OCI-M2 (cell line): ENCODE results near the gene ASB5.
"Not testable (repeated sequence)": the region's sequence is repeated elsewhere in the genome, so short reads cannot be mapped to it uniquely, and the experiment has no call there.

Source experiments
- DNase-seq: peaks from one replicate; lab custom pipeline; 2025; ENCODE audit not compliant: unreplicated experiment; lab: John Stamatoyannopoulos, UW

ASB5 gene, protein sequence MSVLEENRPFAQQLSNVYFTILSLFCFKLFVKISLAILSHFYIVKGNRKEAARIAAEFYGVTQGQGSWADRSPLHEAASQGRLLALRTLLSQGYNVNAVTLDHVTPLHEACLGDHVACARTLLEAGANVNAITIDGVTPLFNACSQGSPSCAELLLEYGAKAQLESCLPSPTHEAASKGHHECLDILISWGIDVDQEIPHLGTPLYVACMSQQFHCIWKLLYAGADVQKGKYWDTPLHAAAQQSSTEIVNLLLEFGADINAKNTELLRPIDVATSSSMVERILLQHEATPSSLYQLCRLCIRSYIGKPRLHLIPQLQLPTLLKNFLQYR

DNA sequence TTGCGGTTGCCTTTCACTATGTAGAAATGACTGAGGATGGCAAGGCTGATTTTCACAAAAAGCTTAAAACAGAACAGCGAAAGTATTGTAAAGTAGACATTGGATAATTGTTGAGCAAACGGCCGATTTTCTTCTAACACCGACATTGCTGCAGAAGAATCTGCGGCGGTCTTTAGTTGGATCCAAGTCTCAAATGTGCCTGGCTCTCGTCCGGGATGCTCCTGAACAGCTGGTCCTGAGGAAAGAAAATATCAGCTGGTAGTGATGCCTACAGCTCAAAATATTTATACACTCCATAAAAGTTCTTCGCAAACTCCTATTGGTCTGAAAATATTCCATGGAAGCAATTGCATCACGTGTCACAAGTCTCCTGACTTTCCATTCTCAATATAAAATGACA is at the start of gene ASB5:
Gene ASB5 (minus strand): TSS at position 260 of the 400 bp plus-strand sequence. CDS start 114 bp downstream, at position 146.
- no peak for DNase-seq

DNA sequence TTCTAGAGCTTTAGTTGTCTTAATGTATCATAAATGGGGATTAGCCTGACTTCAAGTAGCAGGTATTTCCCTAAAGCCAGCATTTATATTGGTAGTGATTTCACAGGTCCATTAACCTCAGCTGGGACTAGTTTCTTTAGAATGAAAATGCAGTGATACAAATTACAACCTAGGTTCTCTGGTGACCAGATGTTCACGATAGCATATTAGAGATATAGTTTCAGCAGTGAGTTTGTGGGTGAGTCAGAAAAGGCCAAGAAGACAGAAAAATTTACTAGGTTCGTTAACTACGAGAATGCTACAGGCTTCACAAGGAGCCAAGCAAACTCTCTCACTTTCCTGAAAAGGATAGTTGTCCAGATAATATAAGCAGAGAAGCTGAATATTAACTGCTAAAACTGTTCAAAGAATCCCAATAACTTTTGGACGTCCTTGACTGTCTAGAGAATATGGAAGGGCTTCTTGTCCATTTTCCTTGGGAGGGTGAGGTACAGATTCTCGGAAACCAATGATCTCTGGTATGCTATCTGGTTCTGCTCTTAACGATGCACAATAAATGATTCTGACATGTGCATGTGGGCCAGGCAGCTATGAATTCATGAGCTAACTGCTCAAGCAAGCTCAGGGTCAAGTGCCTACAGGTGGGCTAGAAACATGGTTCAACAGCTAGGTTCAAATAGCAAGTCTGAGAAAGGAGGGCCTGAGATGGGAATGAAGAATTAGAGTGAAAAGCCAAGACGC is 44.7 kb upstream of the ASB5 start:
- DNase-seq: no peak

DNA sequence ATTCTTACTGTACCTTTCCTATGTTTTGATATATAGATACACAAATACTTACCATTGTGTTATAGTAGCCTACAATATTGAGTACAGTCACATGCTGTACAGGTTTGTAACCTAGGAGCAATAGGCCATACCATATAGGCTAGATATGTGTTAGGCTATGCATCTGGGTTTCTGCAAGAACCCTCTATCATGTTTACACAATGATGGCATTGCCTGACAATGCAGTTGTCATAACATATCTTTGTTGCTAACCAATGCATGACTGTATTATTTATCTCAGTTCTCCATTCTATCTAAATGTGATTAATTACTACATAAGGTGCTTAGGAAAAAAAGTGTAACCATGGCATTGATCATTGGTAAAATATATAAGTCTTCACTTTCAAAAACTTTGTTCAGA is 40.8 kb upstream of the ASB5 start:
- DNase-seq: no peak

DNA sequence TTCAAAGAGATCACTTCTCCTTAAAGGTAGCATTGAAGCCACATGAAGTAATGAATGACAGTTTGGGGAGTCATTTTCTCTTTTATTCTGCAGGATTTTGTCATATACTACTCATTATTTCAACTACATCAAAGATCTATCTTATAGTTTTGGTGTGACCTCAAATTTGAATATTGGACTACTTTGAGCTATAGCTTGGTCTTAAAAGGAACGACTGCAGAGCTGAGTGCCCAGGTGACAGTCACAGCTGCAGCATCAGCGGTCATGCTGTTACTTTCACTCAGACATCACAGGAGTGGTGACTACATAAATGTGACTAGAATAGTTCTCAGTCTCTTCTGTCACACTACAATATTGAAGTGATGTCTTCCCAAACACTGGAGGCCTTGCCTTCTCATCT is 40.0 kb upstream of the ASB5 start:
- DNase-seq: no peak

DNA sequence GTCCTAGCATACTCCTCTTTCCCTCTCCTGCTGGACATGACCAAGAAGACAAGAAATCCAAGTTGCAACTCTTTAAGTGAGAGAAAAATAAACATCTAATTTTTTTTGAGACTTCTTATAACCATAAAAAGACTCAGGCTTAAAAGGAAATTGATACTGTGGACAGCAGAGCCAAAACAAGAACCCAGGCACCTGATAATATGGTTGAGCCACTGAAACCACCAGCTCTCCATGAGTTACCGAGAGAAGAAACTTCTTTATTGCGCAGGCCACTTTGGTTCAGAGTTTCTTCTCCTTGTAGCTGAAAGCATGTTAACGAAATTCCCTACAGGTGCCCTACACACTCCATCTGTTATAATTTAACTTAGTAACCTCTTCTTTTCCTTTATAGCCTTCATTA is 39.4 kb upstream of the ASB5 start:
- DNase-seq: no peak

DNA sequence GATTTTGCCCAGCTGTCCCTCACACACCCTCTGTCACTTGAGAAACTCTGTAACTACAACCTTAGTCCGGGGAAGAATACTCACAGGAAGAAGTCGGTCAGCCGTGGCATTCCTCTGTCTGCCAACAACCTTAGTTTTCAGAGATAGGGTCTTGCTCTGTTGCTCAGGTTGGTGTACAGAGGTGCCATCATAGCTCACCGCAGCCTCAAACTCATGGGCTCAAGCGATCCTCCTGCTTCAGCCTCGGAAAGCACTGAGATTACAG is 38.6 kb upstream of the ASB5 start:
- no peak for DNase-seq

DNA sequence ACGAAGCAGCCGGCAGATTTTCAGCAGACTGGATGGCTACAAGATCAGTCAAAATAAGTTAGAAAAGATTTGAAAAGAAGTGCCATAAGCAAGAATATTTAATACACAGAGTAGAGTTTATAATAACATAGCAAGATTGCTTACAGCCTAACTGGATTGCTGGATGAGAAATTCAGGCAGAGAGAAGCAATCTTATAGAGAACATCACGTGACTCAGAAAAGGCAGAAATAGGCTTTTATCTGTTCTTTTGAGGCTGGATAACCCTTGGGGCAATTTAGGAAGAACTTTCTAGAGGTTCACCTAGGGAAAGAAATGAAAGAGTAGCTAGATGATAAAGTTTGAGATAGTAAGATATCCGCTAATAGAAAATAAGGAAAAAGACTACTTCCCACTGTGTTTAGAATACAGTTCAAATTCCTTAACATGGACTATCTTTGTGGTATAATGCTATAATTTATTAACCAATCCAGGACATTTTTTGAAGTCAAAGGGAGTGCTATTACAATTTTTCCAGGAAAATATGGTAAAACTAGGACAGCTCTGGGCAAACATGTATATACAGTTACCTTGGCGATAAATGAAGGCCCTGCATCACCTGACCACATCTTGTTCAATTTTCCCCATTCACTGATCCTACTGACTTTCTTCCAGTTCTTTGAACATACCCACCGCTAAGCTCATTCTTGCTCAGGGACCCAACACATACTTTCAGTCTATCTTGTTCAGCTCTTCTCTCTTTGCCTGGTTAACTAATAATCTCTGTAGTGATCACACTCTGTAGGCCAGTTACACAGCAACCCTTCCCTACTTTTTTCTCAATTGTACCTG is 38.0 kb upstream of the ASB5 start:
- DNase-seq: no peak

DNA sequence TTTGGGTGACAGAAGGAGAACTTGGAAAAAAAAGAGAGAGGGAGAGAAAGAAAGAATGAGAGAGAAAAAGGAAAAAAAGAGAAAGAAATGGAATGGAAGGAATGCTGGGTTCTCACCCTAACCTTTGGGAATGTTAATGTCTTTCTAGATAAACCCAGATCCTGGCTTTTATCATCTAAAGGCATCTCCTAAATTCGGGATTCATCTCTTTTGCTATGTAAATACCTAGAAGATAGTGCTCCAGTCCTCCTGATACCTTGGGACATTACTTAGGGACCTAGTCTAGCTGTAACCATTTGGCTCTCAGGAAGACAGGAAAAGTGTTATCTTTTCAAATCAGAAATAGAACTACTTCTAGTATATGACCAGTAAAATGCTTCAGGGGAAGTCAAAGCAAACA is 34.9 kb upstream of the ASB5 start:
- no peak for DNase-seq

DNA sequence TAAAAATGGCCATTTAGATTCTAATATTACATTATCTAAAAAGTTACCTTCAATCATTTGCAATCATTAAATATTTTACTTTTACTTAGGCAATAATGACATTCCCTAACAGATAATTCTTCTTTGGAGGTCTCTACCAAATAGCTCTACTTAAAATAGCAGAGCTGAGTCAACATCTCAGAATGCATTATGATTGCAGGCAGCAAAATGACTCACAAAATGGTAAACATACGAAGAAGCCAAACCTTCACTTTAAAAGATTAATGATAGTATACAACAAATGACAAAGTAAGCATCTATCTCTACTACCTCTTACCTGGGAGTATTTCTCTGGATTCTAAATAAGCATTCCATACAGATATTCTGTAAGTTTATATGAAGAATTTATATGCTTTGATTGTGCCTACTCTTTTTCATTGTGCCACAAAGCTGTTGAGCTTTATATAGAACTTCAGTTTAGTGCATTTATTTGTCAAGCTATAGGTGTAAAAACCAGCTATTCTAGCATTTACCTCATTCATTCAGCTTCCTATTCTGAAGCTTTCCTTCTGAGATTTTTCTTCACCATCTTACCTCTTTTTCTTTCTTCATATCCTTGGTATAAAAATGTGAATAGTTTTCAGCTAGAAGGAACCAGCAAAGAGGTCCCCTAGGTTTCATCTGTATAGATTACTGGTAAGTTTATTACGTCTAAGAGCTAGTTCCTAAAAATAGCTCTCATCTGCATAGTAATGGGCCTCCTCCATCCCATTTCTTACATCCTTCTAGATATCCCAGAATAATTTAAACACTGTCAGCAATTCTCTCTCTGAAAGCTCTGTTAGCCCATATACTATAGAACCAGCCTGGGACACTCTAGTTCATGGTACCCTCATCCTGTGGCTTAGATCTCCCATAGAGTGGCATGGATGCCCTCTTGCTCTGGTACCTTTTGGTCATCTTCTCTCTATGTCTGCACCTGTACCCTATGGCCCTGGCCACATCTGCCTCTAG is 33.6 kb upstream of the ASB5 start:
- DNase-seq: no peak

DNA sequence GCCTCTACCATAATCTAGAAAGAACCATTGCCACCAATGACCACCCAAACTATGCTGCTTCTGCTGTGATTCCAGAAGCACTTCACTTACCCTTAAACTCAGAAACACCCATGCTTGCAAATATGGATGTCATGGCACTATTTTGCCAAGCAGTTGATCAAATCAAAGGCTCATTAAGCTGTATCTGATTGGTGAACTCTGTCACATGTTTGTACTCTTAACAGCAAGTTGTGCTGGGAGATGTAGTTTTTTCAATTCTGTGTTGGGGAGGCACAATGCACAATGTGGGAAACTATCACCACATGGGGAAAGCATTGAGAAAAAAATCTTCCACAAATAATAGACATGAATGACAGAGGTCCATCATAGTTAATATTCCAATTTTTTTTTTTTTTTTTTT is 31.5 kb upstream of the ASB5 start:
- DNase-seq: no peak

DNA sequence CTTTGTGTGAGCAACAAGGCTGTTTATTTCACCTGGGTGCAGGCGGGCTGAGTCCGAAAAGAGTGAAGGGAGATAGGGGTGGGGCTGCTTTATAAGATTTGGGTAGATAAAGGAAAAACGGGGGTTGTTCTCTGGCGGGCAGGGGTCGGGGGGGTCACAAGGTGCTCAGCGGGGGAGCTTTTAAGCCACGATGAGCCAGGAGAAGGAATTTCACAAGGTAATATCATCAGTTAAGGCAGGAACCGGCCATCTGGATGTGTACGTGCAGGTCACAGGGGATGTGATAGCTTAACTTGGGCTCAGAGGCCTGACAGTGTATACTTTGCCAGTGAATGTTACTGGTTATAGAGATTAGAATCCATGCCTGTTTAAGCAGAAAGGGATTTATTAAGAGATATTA is 31.0 kb upstream of the ASB5 start:
- DNase-seq: no peak

DNA sequence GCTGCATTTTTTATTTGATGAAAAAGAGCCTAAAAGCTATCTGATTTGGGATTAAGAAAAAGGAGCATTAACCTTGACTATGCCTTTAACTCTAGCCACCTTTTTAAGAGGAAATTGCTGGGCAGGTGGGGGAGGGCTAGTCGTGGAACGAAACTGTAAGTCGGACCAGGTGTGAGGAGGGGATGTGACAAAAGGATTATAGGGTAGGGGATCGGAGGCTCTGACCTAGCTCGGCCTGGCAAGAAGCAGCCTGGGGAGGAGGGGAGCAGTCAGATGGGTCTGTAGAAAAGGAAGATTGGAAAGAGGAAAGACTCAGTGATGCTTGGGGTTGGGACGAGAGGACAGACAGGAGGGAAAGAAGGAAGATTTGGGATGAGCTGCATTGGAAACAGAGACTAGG is 29.6 kb upstream of the ASB5 start:
- DNase-seq: no peak

DNA sequence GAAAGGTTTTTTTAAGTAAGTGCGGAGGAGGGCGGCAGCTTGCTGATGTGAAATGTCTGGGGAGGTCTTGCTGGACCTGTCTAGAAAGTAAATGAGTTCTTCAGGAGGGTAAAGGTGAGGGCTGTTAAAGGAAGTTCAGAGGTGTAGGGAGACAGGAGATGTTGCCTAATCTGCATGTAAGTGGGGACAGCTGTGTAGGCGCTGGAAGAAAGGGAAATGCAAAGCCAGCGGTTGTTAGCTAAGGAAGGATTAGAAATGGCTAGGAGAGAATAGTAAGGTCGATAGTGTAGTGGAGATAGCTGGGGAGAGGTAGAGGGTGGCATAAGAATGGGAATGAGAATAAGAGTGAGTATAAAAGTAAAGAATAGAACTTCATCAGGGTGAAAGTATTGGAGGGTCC is 26.9 kb upstream of the ASB5 start:
- DNase-seq: not testable (repeated sequence)

DNA sequence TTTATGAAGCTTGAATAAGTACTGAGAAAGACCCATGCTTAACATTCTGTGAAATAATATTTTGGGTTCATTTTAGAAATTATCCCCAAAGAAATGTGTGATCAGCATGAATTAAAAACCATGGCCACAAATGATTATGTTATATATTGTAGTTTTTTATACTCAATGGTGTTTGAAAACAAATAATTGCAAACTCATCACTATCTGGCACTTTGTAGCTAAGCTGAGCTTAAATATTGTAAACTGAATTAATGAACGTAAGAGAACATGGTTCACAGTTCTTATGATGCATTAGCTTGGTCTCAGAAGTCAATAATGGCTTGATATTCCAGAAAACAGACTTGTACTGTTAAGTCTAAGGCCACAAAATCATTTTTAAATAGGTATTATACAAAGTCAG is 24.6 kb upstream of the ASB5 start:
- DNase-seq: no peak

DNA sequence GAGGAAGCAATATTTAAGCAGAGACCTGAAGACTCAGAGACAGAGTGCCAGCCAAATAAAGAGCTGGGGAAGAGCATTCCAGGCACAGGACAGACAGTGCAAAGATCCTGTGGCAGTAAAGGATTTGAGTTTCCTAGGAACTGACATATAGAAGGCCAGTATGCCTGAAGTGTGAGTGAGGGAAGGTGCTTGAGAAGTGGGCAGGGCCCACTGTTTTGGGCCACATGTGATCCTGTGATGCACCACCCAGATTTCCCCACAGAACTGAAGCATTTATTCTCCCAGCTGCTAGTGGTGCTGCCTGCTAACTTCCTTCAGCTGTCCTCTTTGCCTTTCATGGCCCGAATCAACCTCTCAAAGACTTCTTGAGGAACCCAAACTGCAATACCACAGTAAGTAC is 23.9 kb upstream of the ASB5 start:
- no peak for DNase-seq

DNA sequence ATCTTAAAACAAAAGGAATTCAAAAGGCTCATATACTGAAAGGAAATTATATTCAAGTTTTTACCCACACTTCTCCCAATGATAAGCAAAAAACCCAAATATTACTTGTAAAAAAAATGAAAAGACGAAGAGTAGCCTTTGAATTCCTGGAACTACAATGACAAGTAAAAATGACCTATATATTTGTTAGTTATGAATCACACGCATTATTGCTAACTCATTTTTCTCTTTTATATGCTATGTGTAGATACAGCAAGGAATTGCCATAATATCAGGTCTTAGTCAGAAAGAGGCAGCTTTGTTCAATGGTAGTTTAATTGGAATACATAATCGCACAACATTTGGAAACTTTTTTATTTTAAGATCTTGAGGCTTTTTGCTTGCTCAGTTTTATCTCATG is 22.7 kb upstream of the ASB5 start:
- DNase-seq: no peak

DNA sequence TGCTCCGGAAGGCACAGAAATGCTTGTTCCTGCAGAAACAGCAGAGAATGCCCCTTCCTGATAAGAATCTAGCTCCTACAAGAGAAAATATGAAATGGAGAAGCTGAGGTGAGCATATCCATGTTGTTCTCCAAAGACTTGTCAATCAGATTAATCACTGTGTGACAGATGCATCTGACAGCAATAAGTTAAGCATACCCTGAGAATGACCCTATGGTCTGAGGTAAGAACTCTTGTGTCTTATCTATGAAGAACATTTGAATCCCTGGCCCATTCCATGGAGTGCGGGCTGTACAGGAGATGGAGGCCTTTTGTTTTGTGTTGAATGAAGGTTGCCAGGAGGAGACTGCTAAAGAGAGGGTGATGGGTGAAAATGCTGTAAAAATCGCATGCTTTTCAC is 21.5 kb upstream of the ASB5 start:
- DNase-seq: no peak

DNA sequence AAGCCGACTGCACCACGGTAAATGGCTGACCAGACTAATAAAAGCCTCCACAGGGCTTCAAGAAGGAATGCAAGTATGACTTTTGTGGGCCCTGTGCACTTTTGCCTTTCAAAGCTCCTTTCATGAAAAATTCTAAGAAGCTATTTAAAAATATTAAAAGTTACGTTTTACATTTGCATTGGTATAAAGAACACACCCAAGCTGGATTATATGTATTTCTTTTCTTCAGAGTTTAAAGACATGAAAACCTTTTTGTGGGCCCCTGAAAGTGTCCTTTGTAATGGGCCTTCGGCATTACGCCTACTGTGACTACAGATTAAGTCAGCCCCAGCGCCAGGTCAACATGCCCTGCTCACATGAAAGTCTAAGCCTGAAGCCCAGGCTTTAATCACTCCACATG is 20.5 kb upstream of the ASB5 start:
- DNase-seq: no peak

DNA sequence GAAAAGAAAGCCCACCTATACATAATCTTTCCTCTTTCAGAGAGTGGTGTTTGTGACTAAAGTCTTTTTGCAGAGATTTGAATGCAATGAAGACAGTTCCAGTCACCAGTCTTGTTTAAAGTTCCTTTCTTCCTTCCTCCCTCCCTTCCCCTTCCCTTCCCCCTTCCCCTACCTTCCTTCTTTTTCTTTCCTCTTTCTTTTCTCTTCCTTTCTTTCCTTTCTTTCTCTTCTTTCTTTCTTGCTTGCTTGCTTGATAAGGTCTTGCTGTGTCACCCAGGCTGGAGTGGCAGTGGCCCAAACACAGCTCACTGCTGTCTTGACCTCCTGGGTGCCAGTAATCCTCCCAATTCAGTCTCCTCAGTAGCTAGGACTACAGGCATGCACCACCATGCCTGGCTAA is 19.0 kb upstream of the ASB5 start:
- DNase-seq: no peak

DNA sequence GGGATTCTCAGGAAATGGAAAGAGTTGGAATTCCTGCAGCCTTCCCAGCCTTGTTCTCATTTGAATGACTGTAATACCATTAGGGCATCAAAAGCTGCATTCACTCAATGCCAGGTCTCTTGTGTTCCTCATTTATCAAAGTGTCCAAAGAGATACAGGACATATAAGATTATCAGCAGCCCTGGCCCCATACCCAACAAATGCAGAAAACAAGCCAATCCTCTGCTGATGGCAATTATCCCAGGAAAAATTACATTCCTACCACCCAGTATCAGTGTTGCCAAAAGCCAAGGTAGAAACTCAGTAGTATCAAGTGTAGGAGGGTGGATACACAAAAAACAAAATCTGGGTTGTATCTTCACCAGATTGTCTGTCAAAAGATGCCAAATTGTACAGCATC is 18.5 kb upstream of the ASB5 start:
- DNase-seq: no peak

DNA sequence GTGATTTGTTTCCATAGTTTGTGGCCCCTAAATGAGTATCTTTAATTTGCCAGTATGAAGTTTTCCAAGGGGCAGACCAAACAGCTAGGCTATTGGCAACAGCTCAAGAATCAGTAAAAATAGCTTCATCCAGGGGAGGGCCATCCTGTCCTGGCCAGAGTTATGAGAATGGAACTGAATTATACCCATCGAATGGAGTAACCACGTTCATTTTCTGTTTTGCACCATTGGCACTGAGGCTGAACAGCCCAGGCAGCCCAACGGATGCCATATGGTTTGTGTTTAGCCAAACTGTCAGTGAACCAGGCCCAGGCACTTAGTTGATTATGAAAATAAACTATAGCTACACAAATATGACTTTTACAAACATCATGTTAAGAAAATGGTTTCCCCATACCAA is 17.7 kb upstream of the ASB5 start:
- no peak for DNase-seq
